ENCODE measurements around the gene SURF1.
"Not testable (repeated sequence)": the region's sequence is repeated elsewhere in the genome, so short reads cannot be mapped to it uniquely, and the experiment has no call there.

SURF1 gene

GRCh38 chr9:133394687-133395271 lies 38.5 kb upstream of the SURF1 start:
- peaks cover 5% of the 10 kb centered on the region; the same call in 1 of the 2 replicates for H3K27me3 ChIP-seq (ENCODE audit: control insufficient read depth, insufficient read depth, low read length)

GRCh38 chr9:133393399-133393798 lies 37.1 kb upstream of the SURF1 start:
- Histone ChIP-seq H3K36me3 (ENCODE audit: control insufficient read depth, insufficient read depth, low read length) (no peaks in the 10 kb centered on the region), H3K4me1 (ENCODE audit: control insufficient read depth, insufficient read depth, low read length) (no peaks in the 10 kb centered on the region), H3K9me3 (ENCODE audit: control insufficient read depth, insufficient read depth, low read depth, low read length) (peaks cover 7% of the 10 kb centered on the region), H3K27me3 (ENCODE audit: control insufficient read depth, insufficient read depth, low read length) (peaks cover 5% of the 10 kb centered on the region; the same call in 1 of the 2 replicates), H3K27ac (ENCODE audit: low read depth, low read length) (no peak overlapping the region), H3K9ac (ENCODE audit: low read length) (no peak overlapping the region), H3K4me3 (ENCODE audit: low read depth, low read length) (no peak overlapping the region)

More at GRCh38 chr9:133394687-133395271, 38.5 kb upstream of the SURF1 start:
- H3K4me3 ChIP-seq (ENCODE audit: low read depth, low read length): no peak overlapping the region
- H3K27ac ChIP-seq (ENCODE audit: low read depth, low read length): no peak overlapping the region
- H3K9ac ChIP-seq (ENCODE audit: low read length): no peak overlapping the region
- H3K4me1 ChIP-seq (ENCODE audit: control insufficient read depth, insufficient read depth, low read length): no peaks in the 10 kb centered on the region
- H3K36me3 ChIP-seq (ENCODE audit: control insufficient read depth, insufficient read depth, low read length): no peaks in the 10 kb centered on the region
- peaks cover 7% of the 10 kb centered on the region for H3K9me3 ChIP-seq (ENCODE audit: control insufficient read depth, insufficient read depth, low read depth, low read length)

GRCh38 chr9:133392308-133392707 lies 36.0 kb upstream of the SURF1 start:
- not testable (repeated sequence) for H3K4me3 ChIP-seq (ENCODE audit: low read depth, low read length)

GRCh38 chr9:133391449-133391848 lies 35.2 kb upstream of the SURF1 start:
- not testable (repeated sequence) for H3K27me3 ChIP-seq (ENCODE audit: control insufficient read depth, insufficient read depth, low read length); H3K27ac ChIP-seq (ENCODE audit: low read depth, low read length); H3K36me3 ChIP-seq (ENCODE audit: control insufficient read depth, insufficient read depth, low read length); H3K9me3 ChIP-seq (ENCODE audit: control insufficient read depth, insufficient read depth, low read depth, low read length); H3K4me3 ChIP-seq (ENCODE audit: low read depth, low read length); H3K4me1 ChIP-seq (ENCODE audit: control insufficient read depth, insufficient read depth, low read length); H3K9ac ChIP-seq (ENCODE audit: low read length)

More at GRCh38 chr9:133392308-133392707, 36.0 kb upstream of the SURF1 start:
- not testable (repeated sequence) for H3K9me3 ChIP-seq (ENCODE audit: control insufficient read depth, insufficient read depth, low read depth, low read length); H3K4me1 ChIP-seq (ENCODE audit: control insufficient read depth, insufficient read depth, low read length); H3K36me3 ChIP-seq (ENCODE audit: control insufficient read depth, insufficient read depth, low read length); H3K27me3 ChIP-seq (ENCODE audit: control insufficient read depth, insufficient read depth, low read length); H3K9ac ChIP-seq (ENCODE audit: low read length); H3K27ac ChIP-seq (ENCODE audit: low read depth, low read length)

- no peaks in the 10 kb centered on the region for H3K36me3 ChIP-seq (ENCODE audit: control insufficient read depth, insufficient read depth, low read length)
Observed at GRCh38 chr9:133390713-133391112, 34.4 kb upstream of the SURF1 start.

GRCh38 chr9:133389562-133389961 lies 33.3 kb upstream of the SURF1 start:
- H3K4me1 ChIP-seq (ENCODE audit: control insufficient read depth, insufficient read depth, low read length): no peaks in the 10 kb centered on the region
- H3K27ac ChIP-seq (ENCODE audit: low read depth, low read length): no peak overlapping the region
- H3K36me3 ChIP-seq (ENCODE audit: control insufficient read depth, insufficient read depth, low read length): no peaks in the 10 kb centered on the region
- peaks cover 7% of the 10 kb centered on the region for H3K9me3 ChIP-seq (ENCODE audit: control insufficient read depth, insufficient read depth, low read depth, low read length)
- no peak overlapping the region for H3K4me3 ChIP-seq (ENCODE audit: low read depth, low read length)
- no peak overlapping the region for H3K9ac ChIP-seq (ENCODE audit: low read length)
- peaks cover 5% of the 10 kb centered on the region; the same call in 1 of the 2 replicates for H3K27me3 ChIP-seq (ENCODE audit: control insufficient read depth, insufficient read depth, low read length)

More at GRCh38 chr9:133390713-133391112, 34.4 kb upstream of the SURF1 start:
- H3K4me1 ChIP-seq (ENCODE audit: control insufficient read depth, insufficient read depth, low read length): no peaks in the 10 kb centered on the region
- H3K27ac ChIP-seq (ENCODE audit: low read depth, low read length): no peak overlapping the region
- peaks cover 5% of the 10 kb centered on the region; the same call in 1 of the 2 replicates for H3K27me3 ChIP-seq (ENCODE audit: control insufficient read depth, insufficient read depth, low read length)
- H3K9me3 ChIP-seq (ENCODE audit: control insufficient read depth, insufficient read depth, low read depth, low read length): peaks cover 7% of the 10 kb centered on the region
- H3K9ac ChIP-seq (ENCODE audit: low read length): no peak overlapping the region
- no peak overlapping the region for H3K4me3 ChIP-seq (ENCODE audit: low read depth, low read length)

GRCh38 chr9:133389025-133389557 lies 32.8 kb upstream of the SURF1 start:
- Histone ChIP-seq H3K4me1 (ENCODE audit: control insufficient read depth, insufficient read depth, low read length) (no peaks in the 10 kb centered on the region), H3K27ac (ENCODE audit: low read depth, low read length) (no peak overlapping the region), H3K4me3 (ENCODE audit: low read depth, low read length) (no peak overlapping the region), H3K27me3 (ENCODE audit: control insufficient read depth, insufficient read depth, low read length) (peaks cover 5% of the 10 kb centered on the region; the same call in 1 of the 2 replicates), H3K36me3 (ENCODE audit: control insufficient read depth, insufficient read depth, low read length) (no peaks in the 10 kb centered on the region), H3K9ac (ENCODE audit: low read length) (no peak overlapping the region), H3K9me3 (ENCODE audit: control insufficient read depth, insufficient read depth, low read depth, low read length) (peaks cover 7% of the 10 kb centered on the region)

- H3K4me1 ChIP-seq (ENCODE audit: control insufficient read depth, insufficient read depth, low read length): no peaks in the 10 kb centered on the region
- no peak overlapping the region for H3K27ac ChIP-seq (ENCODE audit: low read depth, low read length)
- H3K4me3 ChIP-seq (ENCODE audit: low read depth, low read length): no peak overlapping the region
- H3K9ac ChIP-seq (ENCODE audit: low read length): no peak overlapping the region
- no peaks in the 10 kb centered on the region for H3K27me3 ChIP-seq (ENCODE audit: control insufficient read depth, insufficient read depth, low read length)
- H3K9me3 ChIP-seq (ENCODE audit: control insufficient read depth, insufficient read depth, low read depth, low read length): peaks cover 16% of the 10 kb centered on the region
- no peaks in the 10 kb centered on the region for H3K36me3 ChIP-seq (ENCODE audit: control insufficient read depth, insufficient read depth, low read length)
Observed at GRCh38 chr9:133387680-133388079, 31.4 kb upstream of the SURF1 start.

GRCh38 chr9:133386338-133386737 lies 30.1 kb upstream of the SURF1 start:
- Histone ChIP-seq H3K36me3 (ENCODE audit: control insufficient read depth, insufficient read depth, low read length) (no peaks in the 10 kb centered on the region), H3K27me3 (ENCODE audit: control insufficient read depth, insufficient read depth, low read length) (no peaks in the 10 kb centered on the region), H3K9ac (ENCODE audit: low read length) (no peak overlapping the region), H3K9me3 (ENCODE audit: control insufficient read depth, insufficient read depth, low read depth, low read length) (peaks cover 18% of the 10 kb centered on the region), H3K4me3 (ENCODE audit: low read depth, low read length) (no peak overlapping the region), H3K4me1 (ENCODE audit: control insufficient read depth, insufficient read depth, low read length) (no peaks in the 10 kb centered on the region), H3K27ac (ENCODE audit: low read depth, low read length) (no peak overlapping the region)

GRCh38 chr9:133385452-133385851 lies 29.2 kb upstream of the SURF1 start:
- no peak overlapping the region for H3K4me3 ChIP-seq (ENCODE audit: low read depth, low read length)

GRCh38 chr9:133384736-133385321 lies 28.5 kb upstream of the SURF1 start:
- no peaks in the 10 kb centered on the region for H3K36me3 ChIP-seq (ENCODE audit: control insufficient read depth, insufficient read depth, low read length)
- H3K27ac ChIP-seq (ENCODE audit: low read depth, low read length): no peak overlapping the region
- H3K4me3 ChIP-seq (ENCODE audit: low read depth, low read length): no peak overlapping the region
- no peaks in the 10 kb centered on the region for H3K4me1 ChIP-seq (ENCODE audit: control insufficient read depth, insufficient read depth, low read length)
- peaks cover 11% of the 10 kb centered on the region; the same call in 1 of the 2 replicates for H3K9me3 ChIP-seq (ENCODE audit: control insufficient read depth, insufficient read depth, low read depth, low read length)
- H3K9ac ChIP-seq (ENCODE audit: low read length): no peak overlapping the region
- H3K27me3 ChIP-seq (ENCODE audit: control insufficient read depth, insufficient read depth, low read length): no peaks in the 10 kb centered on the region

More at GRCh38 chr9:133385452-133385851, 29.2 kb upstream of the SURF1 start:
- Histone ChIP-seq H3K36me3 (ENCODE audit: control insufficient read depth, insufficient read depth, low read length) (no peaks in the 10 kb centered on the region), H3K4me1 (ENCODE audit: control insufficient read depth, insufficient read depth, low read length) (no peaks in the 10 kb centered on the region), H3K27ac (ENCODE audit: low read depth, low read length) (no peak overlapping the region), H3K27me3 (ENCODE audit: control insufficient read depth, insufficient read depth, low read length) (no peaks in the 10 kb centered on the region), H3K9ac (ENCODE audit: low read length) (no peak overlapping the region), H3K9me3 (ENCODE audit: control insufficient read depth, insufficient read depth, low read depth, low read length) (peaks cover 15% of the 10 kb centered on the region)
